HEK293T (cell line): ENCODE results near the gene POLR2A.

Source experiments
- BHLHE40 ChIP-seq: fragments of 450-650 bp; IDR thresholded peaks from 2 replicates; pipeline ENCODE4 v1.6.1; 2016; ENCODE audit warnings: mild to moderate bottlenecking, moderate library complexity, borderline replicate concordance
- CTBP1 ChIP-seq: fragments of 450-650 bp; IDR thresholded peaks from 2 replicates; pipeline ENCODE4 v1.6.1; 2016; ENCODE audit warnings: borderline replicate concordance
- ELF4 ChIP-seq: fragments of 450-650 bp; IDR thresholded peaks from 2 replicates; pipeline ENCODE4 v1.6.1; 2017; ENCODE audit warnings: antibody characterized with exemption
- FOXA1 ChIP-seq: fragments of 450-650 bp; IDR thresholded peaks from 2 replicates; pipeline ENCODE4 v1.6.1; 2016; ENCODE audit warnings: mild to moderate bottlenecking
- FOXK2 ChIP-seq: fragments of 450-650 bp; IDR thresholded peaks from 2 replicates; pipeline ENCODE4 v1.6.1; 2016; ENCODE audit warnings: mild to moderate bottlenecking
- FOXM1 ChIP-seq: fragments of 450-650 bp; IDR thresholded peaks from 2 replicates; pipeline ENCODE4 v1.6.1; 2017; ENCODE audit warnings: mild to moderate bottlenecking, borderline replicate concordance
- LEF1 ChIP-seq: fragments of 450-650 bp; IDR thresholded peaks from 2 replicates; pipeline ENCODE4 v1.6.1; 2017; ENCODE audit warnings: mild to moderate bottlenecking, borderline replicate concordance
- NFRKB ChIP-seq: fragments of 450-650 bp; IDR thresholded peaks from 2 replicates; pipeline ENCODE4 v1.6.1; 2016; ENCODE audit warnings: mild to moderate bottlenecking, moderate library complexity
- PKNOX1 ChIP-seq: fragments of 450-650 bp; IDR thresholded peaks from 2 replicates; pipeline ENCODE4 v1.6.1; 2016
- SP1 ChIP-seq: fragments of 450-650 bp; IDR thresholded peaks from 2 replicates; pipeline ENCODE4 v1.6.1; 2017
- SUZ12 ChIP-seq: fragments of 450-650 bp; IDR thresholded peaks from 2 replicates; pipeline ENCODE4 v1.6.1; 2016; ENCODE audit warnings: mild to moderate bottlenecking
- TARDBP ChIP-seq: fragments of 450-650 bp; IDR thresholded peaks from 2 replicates; pipeline ENCODE4 v1.6.1; 2016

DNA sequence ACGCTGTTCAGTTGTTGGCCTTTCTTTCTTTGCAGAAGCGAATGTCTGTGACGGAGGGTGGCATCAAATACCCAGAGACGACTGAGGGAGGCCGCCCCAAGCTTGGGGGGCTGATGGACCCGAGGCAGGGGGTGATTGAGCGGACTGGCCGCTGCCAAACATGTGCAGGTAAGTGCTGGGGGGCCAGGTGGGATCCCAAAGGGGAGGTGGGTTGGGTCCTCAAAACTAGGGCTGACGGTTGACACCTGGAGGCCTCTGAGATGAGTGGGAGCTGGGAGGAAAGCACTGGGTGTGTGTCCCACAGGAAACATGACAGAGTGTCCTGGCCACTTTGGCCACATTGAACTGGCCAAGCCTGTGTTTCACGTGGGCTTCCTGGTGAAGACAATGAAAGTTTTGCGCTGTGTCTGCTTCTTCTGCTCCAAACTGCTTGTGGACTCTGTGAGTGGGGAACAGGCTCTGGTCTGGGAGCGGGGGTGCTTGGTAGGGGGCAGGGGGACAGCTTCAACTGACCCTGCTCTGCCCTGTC lies 11.8 kb downstream of the POLR2A start:
- TF ChIP-seq BHLHE40 (no peak), ELF4 (no peak), FOXK2 (no peak), FOXA1 (no peak), FOXM1 (no peak), PKNOX1 (no peak), NFRKB (no peak), SP1 (no peak), LEF1 (no peak), TARDBP (no peak), CTBP1 (no peak), SUZ12 (no peak)
